Measurements from ENCODE around the gene ABCC11.

- no peak for TF ChIP-seq CTCF (IDR thresholded peaks at IDR 0.05)
- no peak for TF ChIP-seq POLR2AphosphoS5 (IDR thresholded peaks at IDR 0.05)
- no peak for TF ChIP-seq POLR2A (IDR thresholded peaks at IDR 0.05)
Observed at GRCh38 chr16:48124266-48124665, 123.1 kb downstream of the ABCC11 start.

Measured in sigmoid colon (tissue), 4 donors.